HFF-Myc (cell line): ENCODE measurements around the gene NKAP.

ENCODE experiments used
- DNase-seq: peaks from one replicate; pipeline ENCODE4 v3.0.0-alpha.2; 2011; ENCODE audit warnings: low read depth; ENCODE audit errors: extremely low read depth
- H3K4me3 ChIP-seq: replicated peaks from 2 replicates; pipeline ENCODE4 v1.5.1; 2011; ENCODE audit warnings: low read depth, mild to moderate bottlenecking, control low read depth, low read length
- CTCF ChIP-seq: IDR thresholded peaks from 2 replicates; pipeline ENCODE4 v1.5.1; 2012; ENCODE audit warnings: mild to moderate bottlenecking, low read depth, low read length, control low read depth; ENCODE audit errors: missing control alignments

The NKAP gene

GRCh38 chrX:119943185-119943988 is at the start of gene NKAP:
TSS of gene NKAP (minus strand) at chrX:119943751. CDS start at chrX:119943605, 146 bp downstream.
- no peak for TF ChIP-seq CTCF
- peak within 1 kb of the TSS; percentile 66 for H3K4me3 ChIP-seq
- DNase-seq = peak; percentile 82

GRCh38 chrX:119991005-119991787 is 47.6 kb upstream of the NKAP start:
- no peak for DNase-seq
- TF ChIP-seq CTCF = no peak
- H3K4me3 ChIP-seq = no peak overlapping the region

GRCh38 chrX:119990556-119991004 is 47.0 kb upstream of the NKAP start:
- no peak for TF ChIP-seq CTCF
- DNase-seq = no peak
- H3K4me3 ChIP-seq = no peak overlapping the region

GRCh38 chrX:119989905-119990555 is 46.5 kb upstream of the NKAP start:
- no peak for DNase-seq
- no peak overlapping the region for H3K4me3 ChIP-seq
- no peak for TF ChIP-seq CTCF

GRCh38 chrX:119986203-119986602 is 42.7 kb upstream of the NKAP start:
- no peak for DNase-seq
- H3K4me3 ChIP-seq = no peak overlapping the region
- TF ChIP-seq CTCF = no peak

- H3K4me3 ChIP-seq = no peak overlapping the region
- DNase-seq = no peak
- TF ChIP-seq CTCF = no peak
Observed at GRCh38 chrX:119984652-119985051, 41.1 kb upstream of the NKAP start.
